PC-3 (cell line): ENCODE data around the gene PPP3R1. TPM values are rescaled to one million over a fixed set of nuclear protein-coding genes. Genes with fewer than 3 reads are reported as not detected.

Experiments used
- ATAC-seq: fragments of 200-7000 bp; cut with Tn5 transposase; 2 replicates; pipeline ENCODE4 v1.9.1; 2020; ENCODE audit warnings: mild to moderate bottlenecking, moderate library complexity
- Bru-seq: library from RNA; stranded (reverse); fragments of 400-500 nt; gene quantifications from one replicate; lab custom pipeline; 2021; lab: Mats Ljungman, UMichigan
- BruChase-seq, 2 experiments: library from RNA; stranded (reverse); fragments of 400-500 nt; gene quantifications; one replicate each; lab custom pipeline; 2021; lab: Mats Ljungman, UMichigan
- BruUV-seq: library from RNA; stranded (reverse); fragments of 400-500 nt; replicated peaks from 2 replicates; lab custom pipeline; 2021; lab: Mats Ljungman, UMichigan
- CTCF ChIA-PET: fragments of 300-600 bp; sonication (Branson Sonifier 250); formaldehyde crosslinking; loops from one replicate; lab custom pipeline; 2022; ENCODE audit warnings: antibody characterized with exemption; lab: Charles Lee
- POLR2A ChIA-PET: fragments of 300-600 bp; sonication (Branson Sonifier 250); formaldehyde crosslinking; loops from one replicate; lab custom pipeline; 2022; ENCODE audit warnings: antibody characterized with exemption; ENCODE audit not compliant: unreplicated experiment; lab: Charles Lee
- DNase-seq: peaks from one replicate; pipeline ENCODE4 v3.0.0-alpha.2; 2015
- H2AFZ ChIP-seq: fragments of 300-600 bp; sonication (generic); 2 replicates; pipeline ENCODE4 v1.6.0; 2016; ENCODE audit warnings: antibody characterized with exemption, low read length
- H3F3A ChIP-seq: fragments of 300-600 bp; sonication (generic); one replicate; pipeline ENCODE4 v1.6.0; 2017; ENCODE audit warnings: antibody characterized with exemption, low read length, control low read depth, mild to moderate bottlenecking; ENCODE audit not compliant: unreplicated experiment
- H3K27ac ChIP-seq: fragments of 300-600 bp; sonication (generic); 2 replicates; pipeline ENCODE4 v1.5.1; 2016; ENCODE audit warnings: mild to moderate bottlenecking, low read length
- H3K27me3 ChIP-seq: fragments of 300-600 bp; sonication (generic); 2 replicates; pipeline ENCODE4 v1.6.1; 2016; ENCODE audit warnings: low read length, mixed read lengths
- H3K36me3 ChIP-seq: fragments of 300-600 bp; sonication (generic); 2 replicates; pipeline ENCODE4 v1.6.1; 2016; ENCODE audit warnings: low read depth, mixed run types, low read length, mixed read lengths
- H3K4me1 ChIP-seq: fragments of 300-600 bp; sonication (generic); 2 replicates; pipeline ENCODE4 v1.5.1; 2016; ENCODE audit warnings: low read length; ENCODE audit not compliant: insufficient read depth
- H3K4me2 ChIP-seq: fragments of 300-600 bp; sonication (generic); 2 replicates; pipeline ENCODE4 v1.6.0; 2016; ENCODE audit warnings: low read length
- H3K4me3 ChIP-seq: fragments of 300-600 bp; sonication (generic); 2 replicates; pipeline ENCODE4 v1.5.1; 2016; ENCODE audit warnings: mild to moderate bottlenecking, low read length, mixed read lengths
- H3K79me2 ChIP-seq: fragments of 300-600 bp; sonication (generic); 2 replicates; pipeline ENCODE4 v1.6.1; 2017; ENCODE audit warnings: low read length, mixed read lengths
- H3K9ac ChIP-seq: fragments of 300-600 bp; sonication (generic); 2 replicates; pipeline ENCODE4 v1.6.0; 2016; ENCODE audit warnings: mild to moderate bottlenecking, low read length
- H3K9me2 ChIP-seq: fragments of 300-600 bp; sonication (generic); replicated peaks from 2 replicates; pipeline ENCODE4 v1.6.1; 2016; ENCODE audit warnings: mixed run types, low read length, mixed read lengths
- H3K9me3 ChIP-seq: fragments of 300-600 bp; sonication (generic); 2 replicates; pipeline ENCODE4 v1.6.1; 2016; ENCODE audit warnings: low read length, mixed read lengths
- H4K20me1 ChIP-seq: fragments of 300-600 bp; sonication (generic); 2 replicates; pipeline ENCODE4 v1.6.1; 2016; ENCODE audit warnings: low read length, mixed read lengths
- EZH2 ChIP-seq: fragments of 300-600 bp; sonication (generic); IDR thresholded peaks from one replicate; pipeline ENCODE4 v1.6.1; 2017; ENCODE audit warnings: antibody characterized with exemption, mild to moderate bottlenecking, low read length; ENCODE audit not compliant: unreplicated experiment
- EZH2phosphoT487 ChIP-seq: fragments of 300-600 bp; sonication (generic); IDR thresholded peaks from 2 replicates; pipeline ENCODE4 v1.6.1; 2018; ENCODE audit warnings: mild to moderate bottlenecking, antibody characterized with exemption, low read length, borderline replicate concordance
- intact Hi-C: fragments of 100-400 bp; cut with micrococcal nuclease; formaldehyde crosslinking; loops from 2 replicates; pipeline ENCODE4 v1.9.0; 2023
- long read RNA-seq: library from polyadenylated mRNA; unstranded; transcript quantifications from one replicate; pipeline ENCODE4 v2.0.0, GENCODE V29; 2021; ENCODE audit not compliant: unreplicated experiment
- total RNA-seq: library from RNA; depleted of rRNA; stranded (reverse); fragments of >200 nt; gene quantifications from 2 replicates; pipeline ENCODE4 v1.2.3, GENCODE V29; 2014; rRNA removed
- TF ChIP-seq, protein P1 (sequence below): fragments of 300-600 bp; sonication (generic); conservative IDR thresholded peaks from 2 replicates; pipeline ENCODE4 v1.5.1; 2017; ENCODE audit warnings: antibody characterized with exemption, low read depth, mild to moderate bottlenecking, low read length

Gene PPP3R1
- total RNA-seq (13.7 and 21.8 TPM in 2 replicates), Bru-seq, nascent RNA (percentile 95 among the genes with signal in this experiment), BruChase-seq, experiment 1, labeled RNA remaining after a 6-hour chase (percentile 100 among the genes with signal in this experiment), BruChase-seq, experiment 2, labeled RNA remaining after a 2-hour chase (percentile 99 among the genes with signal in this experiment)
- long read RNA-seq, partial matches to known transcripts = 0 of 6 reads
- long read RNA-seq, other reads (novel, unspliced or antisense) = 3 of 6 reads

- ChIA-PET POLR2A (interaction anchor here (0.5 to 0.6 kb wide), 2 partner anchors 21 to 68 kb away, joined by 3 to 4 read pairs; no protein-coding TSS in a partner anchor), CTCF (interaction anchor here (1.1 kb wide), 1 partner anchor 131 kb away, joined by 5 read pairs; no protein-coding TSS in a partner anchor)
- intact Hi-C loops = no loop called here
- H3K4me2 ChIP-seq = peak within 1 kb of the TSS; percentile 94
- no peaks in the 10 kb centered on the region for H3K9me3 ChIP-seq
- H3K9me2 ChIP-seq = no peaks in the 10 kb centered on the region
- H3K36me3 ChIP-seq = no peaks in the 10 kb centered on the region
- peak within 1 kb of the TSS; percentile 83 for H2AFZ ChIP-seq
- H3K79me2 ChIP-seq = peaks cover 59% of the 10 kb centered on the region
- DNase-seq (peak; percentile 95), ATAC-seq (peak; percentile 83)
- no peaks in the 10 kb centered on the region for H3K27me3 ChIP-seq
- peaks cover 43% of the 10 kb centered on the region for H3K4me1 ChIP-seq
- peak within 1 kb of the TSS; percentile 65 for H3K27ac ChIP-seq
- H3F3A ChIP-seq = no peaks in the 10 kb centered on the region
- TSS peak; percentile 94 for BruUV-seq
- peaks cover 33% of the 10 kb centered on the region for H4K20me1 ChIP-seq
- H3K4me3 ChIP-seq = peak within 1 kb of the TSS; percentile 74
- TF ChIP-seq, protein P1, sequence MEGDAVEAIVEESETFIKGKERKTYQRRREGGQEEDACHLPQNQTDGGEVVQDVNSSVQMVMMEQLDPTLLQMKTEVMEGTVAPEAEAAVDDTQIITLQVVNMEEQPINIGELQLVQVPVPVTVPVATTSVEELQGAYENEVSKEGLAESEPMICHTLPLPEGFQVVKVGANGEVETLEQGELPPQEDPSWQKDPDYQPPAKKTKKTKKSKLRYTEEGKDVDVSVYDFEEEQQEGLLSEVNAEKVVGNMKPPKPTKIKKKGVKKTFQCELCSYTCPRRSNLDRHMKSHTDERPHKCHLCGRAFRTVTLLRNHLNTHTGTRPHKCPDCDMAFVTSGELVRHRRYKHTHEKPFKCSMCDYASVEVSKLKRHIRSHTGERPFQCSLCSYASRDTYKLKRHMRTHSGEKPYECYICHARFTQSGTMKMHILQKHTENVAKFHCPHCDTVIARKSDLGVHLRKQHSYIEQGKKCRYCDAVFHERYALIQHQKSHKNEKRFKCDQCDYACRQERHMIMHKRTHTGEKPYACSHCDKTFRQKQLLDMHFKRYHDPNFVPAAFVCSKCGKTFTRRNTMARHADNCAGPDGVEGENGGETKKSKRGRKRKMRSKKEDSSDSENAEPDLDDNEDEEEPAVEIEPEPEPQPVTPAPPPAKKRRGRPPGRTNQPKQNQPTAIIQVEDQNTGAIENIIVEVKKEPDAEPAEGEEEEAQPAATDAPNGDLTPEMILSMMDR = no peak
- no peak for TF ChIP-seq EZH2
- peak; percentile 87 for TF ChIP-seq EZH2phosphoT487
- H3K9ac ChIP-seq = peak within 1 kb of the TSS; percentile 89
Measured at GRCh38 chr2:68252400-68253218, at the start of gene PPP3R1. Gene PPP3R1, minus strand, starts transcription at chr2:68252532. Its CDS starts 405 bp downstream, at chr2:68252127.

- Histone ChIP-seq H3K9me3 (no peaks in the 10 kb centered on the region), H3K9ac (no peak overlapping the region), H3K27me3 (no peaks in the 10 kb centered on the region), H3K4me3 (no peak overlapping the region), H3K79me2 (no peaks in the 10 kb centered on the region), H2AFZ (no peak overlapping the region), H3F3A (no peaks in the 10 kb centered on the region), H3K9me2 (no peaks in the 10 kb centered on the region), H3K4me2 (no peak overlapping the region), H4K20me1 (no peaks in the 10 kb centered on the region), H3K36me3 (no peaks in the 10 kb centered on the region), H3K4me1 (no peaks in the 10 kb centered on the region), H3K27ac (no peak overlapping the region)
- DNase-seq (no peak), ATAC-seq (no peak)
- POLR2A ChIA-PET = no interaction called here
- BruUV-seq = no TSS peak
- intact Hi-C loops = no loop called here
- CTCF ChIA-PET = no interaction called here
- TF ChIP-seq, protein P1 = no peak
Measured at GRCh38 chr2:68295516-68295915, 43.2 kb upstream of the PPP3R1 start.
